ENCODE data around the gene GLO1.

Gene GLO1

GRCh38 chr6:38715016-38715689 is 12.2 kb upstream of the GLO1 start, which contains the start of gene DNAH8:
DNAH8 (plus strand) TSS chr6:38715311; CDS start chr6:38722810, 7,499 bp downstream.
- H3K27me3 ChIP-seq (ENCODE audit: insufficient read depth, low read length), result no peaks in the 10 kb centered on the region
- no peaks in the 10 kb centered on the region for H3K79me2 ChIP-seq (ENCODE audit: insufficient read depth, low read length)
- TF ChIP-seq CTCF (IDR thresholded peaks at IDR 0.05; ENCODE audit: low read length) (no peak), EZH2 (IDR thresholded peaks at IDR 0.05; ENCODE audit: borderline replicate concordance, low read length) (no peak)
- H2AFZ ChIP-seq (ENCODE audit: low read length), result no peak within 1 kb of the TSS
- H3K36me3 ChIP-seq (ENCODE audit: insufficient read depth, low read length), result no peaks in the 10 kb centered on the region
- H4K20me1 ChIP-seq (ENCODE audit: insufficient read depth, low read length), result no peaks in the 10 kb centered on the region
- no peaks in the 10 kb centered on the region for H3K9me2 ChIP-seq (ENCODE audit: low read depth, low read length)
- peak within 1 kb of the TSS; percentile 8; the same call in 1 of the 2 replicates for H3K4me2 ChIP-seq (ENCODE audit: low read length)
- H3K27ac ChIP-seq (ENCODE audit: low read depth, low read length, poor library complexity, severe bottlenecking), result no peak within 1 kb of the TSS
- no peak within 1 kb of the TSS for H3K9ac ChIP-seq (ENCODE audit: low read length)
- H3K4me3 ChIP-seq (ENCODE audit: low read depth, low read length, poor library complexity, severe bottlenecking), result no peak within 1 kb of the TSS
- H3K4me1 ChIP-seq (ENCODE audit: insufficient read depth, low read length, severe bottlenecking), result peaks cover 6% of the 10 kb centered on the region
- no peaks in the 10 kb centered on the region for H3K9me3 ChIP-seq (ENCODE audit: low read length)
- H3F3A ChIP-seq (ENCODE audit: insufficient read depth, low read length), result no peaks in the 10 kb centered on the region

DNA sequence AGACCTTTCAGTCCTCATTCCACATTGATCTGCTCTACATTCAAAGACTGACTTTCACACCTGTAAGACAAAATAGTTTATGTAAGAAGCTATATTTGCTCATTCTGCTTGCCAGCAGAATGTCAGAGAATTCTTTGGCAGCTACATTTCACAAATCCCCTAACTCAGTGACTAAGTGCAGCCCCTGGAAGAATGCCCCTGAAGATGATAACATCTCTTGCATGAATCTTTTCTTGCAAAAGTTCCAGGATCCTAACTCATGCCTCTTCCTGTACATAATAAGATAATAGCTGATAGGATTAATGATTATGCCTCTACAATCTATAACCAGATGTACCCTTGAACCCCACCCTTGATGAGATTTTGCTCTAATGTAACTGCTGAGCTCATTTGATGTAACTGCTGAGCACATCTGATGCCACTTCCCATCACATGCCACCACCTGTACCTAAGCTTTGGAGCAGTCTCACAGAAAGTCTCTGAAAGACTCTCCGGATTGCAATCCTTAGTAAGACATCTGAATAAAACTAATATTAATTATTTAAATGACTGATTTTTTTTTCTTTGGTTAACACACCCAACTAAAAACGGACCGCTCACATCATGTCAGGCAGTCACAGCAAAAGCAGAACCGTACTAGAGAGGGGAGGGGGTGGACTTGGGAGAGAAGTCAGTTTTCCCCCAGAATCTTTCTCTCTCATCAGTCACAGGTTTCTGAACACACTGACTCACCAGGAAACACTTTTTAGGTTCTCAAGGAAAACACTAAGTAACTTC is 11.5 kb upstream of the GLO1 start:
- no peak overlapping the region for H2AFZ ChIP-seq (ENCODE audit: low read length)
- H3K36me3 ChIP-seq (ENCODE audit: insufficient read depth, low read length), result no peaks in the 10 kb centered on the region
- no peaks in the 10 kb centered on the region for H3K79me2 ChIP-seq (ENCODE audit: insufficient read depth, low read length)
- H3K9ac ChIP-seq (ENCODE audit: low read length), result no peak overlapping the region
- TF ChIP-seq CTCF (IDR thresholded peaks at IDR 0.05; ENCODE audit: low read length), result no peak
- no peak for TF ChIP-seq EZH2 (IDR thresholded peaks at IDR 0.05; ENCODE audit: borderline replicate concordance, low read length)
- H3K4me3 ChIP-seq (ENCODE audit: low read depth, low read length, poor library complexity, severe bottlenecking), result no peak overlapping the region
- H3K27me3 ChIP-seq (ENCODE audit: insufficient read depth, low read length), result no peaks in the 10 kb centered on the region
- H3K9me3 ChIP-seq (ENCODE audit: low read length), result no peaks in the 10 kb centered on the region
- peaks cover 6% of the 10 kb centered on the region for H3K4me1 ChIP-seq (ENCODE audit: insufficient read depth, low read length, severe bottlenecking)
- H3K4me2 ChIP-seq (ENCODE audit: low read length), result no peak overlapping the region
- no peaks in the 10 kb centered on the region for H3F3A ChIP-seq (ENCODE audit: insufficient read depth, low read length)
- H3K27ac ChIP-seq (ENCODE audit: low read depth, low read length, poor library complexity, severe bottlenecking), result no peak overlapping the region
- no peaks in the 10 kb centered on the region for H4K20me1 ChIP-seq (ENCODE audit: insufficient read depth, low read length)
- H3K9me2 ChIP-seq (ENCODE audit: low read depth, low read length), result no peaks in the 10 kb centered on the region

- TF ChIP-seq EZH2 (IDR thresholded peaks at IDR 0.05; ENCODE audit: borderline replicate concordance, low read length), result no peak
- no peak for TF ChIP-seq CTCF (IDR thresholded peaks at IDR 0.05; ENCODE audit: low read length)
- Histone ChIP-seq H3K9ac (ENCODE audit: low read length) (no peak overlapping the region), H3F3A (ENCODE audit: insufficient read depth, low read length) (no peaks in the 10 kb centered on the region), H3K9me2 (ENCODE audit: low read depth, low read length) (no peaks in the 10 kb centered on the region), H3K4me2 (ENCODE audit: low read length) (no peak overlapping the region), H3K4me1 (ENCODE audit: insufficient read depth, low read length, severe bottlenecking) (peaks cover 6% of the 10 kb centered on the region), H3K36me3 (ENCODE audit: insufficient read depth, low read length) (no peaks in the 10 kb centered on the region), H3K27me3 (ENCODE audit: insufficient read depth, low read length) (no peaks in the 10 kb centered on the region), H4K20me1 (ENCODE audit: insufficient read depth, low read length) (no peaks in the 10 kb centered on the region), H3K4me3 (ENCODE audit: low read depth, low read length, poor library complexity, severe bottlenecking) (no peak overlapping the region), H3K79me2 (ENCODE audit: insufficient read depth, low read length) (no peaks in the 10 kb centered on the region), H3K27ac (ENCODE audit: low read depth, low read length, poor library complexity, severe bottlenecking) (no peak overlapping the region), H2AFZ (ENCODE audit: low read length) (no peak overlapping the region), H3K9me3 (ENCODE audit: low read length) (no peaks in the 10 kb centered on the region)
Measured at GRCh38 chr6:38713812-38714211, 10.9 kb upstream of the GLO1 start.

Measured in OCI-LY1 (cell line).